Thyroid gland (tissue), 4 donors: ENCODE measurements around the gene ELAPOR1. TPM values are rescaled to one million over a fixed set of nuclear protein-coding genes. Genes with fewer than 3 reads are reported as not detected.

ENCODE experiments used
- DNase-seq, 2 donors: peaks; one replicate each; pipeline ENCODE4 v3.0.0-alpha.2; 2019
- H3K27ac ChIP-seq, 3 donors: fragments of 200-600 bp; sonication (generic); 1 replicate in 2 of 3; 2 replicates in 1 of 3; pipeline ENCODE4 v1.5.1; 2016 to 2019; ENCODE audit warnings: mild to moderate bottlenecking in 1 of 3, moderate library complexity in 1 of 3
- H3K27me3 ChIP-seq: fragments of 200-600 bp; sonication (generic); one replicate; pipeline ENCODE4 v1.5.1; 2019
- H3K36me3 ChIP-seq, 2 donors: fragments of 200-600 bp; sonication (generic); one replicate each; pipeline ENCODE4 v1.5.1; 2016 to 2019
- H3K4me1 ChIP-seq, 2 donors: fragments of 200-600 bp; sonication (generic); one replicate each; pipeline ENCODE4 v1.5.1; 2017 to 2019
- H3K4me3 ChIP-seq, 3 donors: fragments of 200-600 bp; sonication (generic); replicated peaks in 1 of 3; 1 replicate in 2 of 3; 2 replicates in 1 of 3; pipeline ENCODE4 v1.5.1; 2016; ENCODE audit warnings: mild to moderate bottlenecking in 1 of 3
- H3K9me3 ChIP-seq: fragments of 200-600 bp; sonication (generic); one replicate; pipeline ENCODE4 v1.5.1; 2017
- CTCF ChIP-seq, 6 experiments: fragments of 200-600 bp in 3 of 6; fragments of 450-650 bp in 3 of 6; sonication (generic) in 3 of 6; IDR thresholded peaks; one replicate each; pipeline ENCODE4 v1.5.1; 2016 to 2019; ENCODE audit warnings: antibody characterized with exemption in 6 of 6, mild to moderate bottlenecking in 2 of 6, inconsistent platforms in 1 of 6, moderate library complexity in 1 of 6
- POLR2A ChIP-seq, 2 donors: fragments of 450-650 bp; IDR thresholded peaks; one replicate each; pipeline ENCODE4 v1.6.1; 2017; ENCODE audit warnings: antibody characterized with exemption in 2 of 2, mild to moderate bottlenecking in 2 of 2, moderate library complexity in 1 of 2
- WGBS, 2 donors: methylation state at CpG; one replicate each; pipeline ENCODE4 v1.1.5; 2017; 5-methylcytosine and 5-hydroxymethylcytosine counted together
- intact Hi-C: fragments of 100-400 bp; cut with DNase I; formaldehyde crosslinking; loops from one replicate; pipeline ENCODE4 v1.15.1; 2023
- total RNA-seq, 4 donors: library from RNA; depleted of rRNA; stranded (reverse); fragments of >200 nt; gene quantifications; one replicate each; pipeline ENCODE4 v1.2.3, GENCODE V29; 2016

ELAPOR1 gene
- total RNA-seq, 4 donors from 2014 or later, result 4.7 to 24.0 (median 12.3) TPM

- peak; percentile 93 to 95 for DNase-seq
- intact Hi-C loops, result loop anchor here (10.0 kb wide), 1 partner anchor 559 kb away; no protein-coding TSS in a partner anchor
- peaks cover 9 to 11% of the 10 kb centered on the region in 2 donors for H3K4me1 ChIP-seq
- TF ChIP-seq POLR2A (IDR thresholded peaks at IDR 0.05) (peak in 1 of 2 donors; percentile 94), CTCF (IDR thresholded peaks at IDR 0.05) (peak in 4 of 6 experiments; percentile 13 to 55 (median 46))
- no peaks in the 10 kb centered on the region for H3K9me3 ChIP-seq
- peak within 1 kb of the TSS; percentile 81 to 95 (median 92) for H3K27ac ChIP-seq
- no peaks in the 10 kb centered on the region for H3K27me3 ChIP-seq
- WGBS, 2 donors, result 5 to 6% methylated on average over 37 to 39 of the region's 39 CpGs
- peak within 1 kb of the TSS; percentile 24 to 68 (median 68) for H3K4me3 ChIP-seq
- no peaks in the 10 kb centered on the region for H3K36me3 ChIP-seq
These were observed 38.1 kb upstream of the ELAPOR1 start, which contains the start of gene TAF13 for GRCh38 chr1:109075531-109076490. TAF13 (minus strand) TSS chr1:109076003; CDS start chr1:109075947, 56 bp downstream.

GRCh38 chr1:109078317-109078716, 35.6 kb upstream of the ELAPOR1 start:
- H3K27ac ChIP-seq, result no peak overlapping the region
- TF ChIP-seq POLR2A (IDR thresholded peaks at IDR 0.05), result no peak
- no peak for TF ChIP-seq CTCF (IDR thresholded peaks at IDR 0.05)
- peaks cover 9 to 11% of the 10 kb centered on the region in 2 donors for H3K4me1 ChIP-seq
- H3K27me3 ChIP-seq, result no peaks in the 10 kb centered on the region
- intact Hi-C loops, result loop anchor here (10.0 kb wide), 1 partner anchor 556 kb away; no protein-coding TSS in a partner anchor
- H3K4me3 ChIP-seq, result no peak overlapping the region
- 77 to 86% methylated on average over 1 of the region's 1 CpG for WGBS, 2 donors
- no peak for DNase-seq
- no peaks in the 10 kb centered on the region for H3K9me3 ChIP-seq
- no peaks in the 10 kb centered on the region for H3K36me3 ChIP-seq

GRCh38 chr1:109079240-109079622, 34.7 kb upstream of the ELAPOR1 start:
- intact Hi-C loops, result loop anchor here (10.0 kb wide), 1 partner anchor 556 kb away; no protein-coding TSS in a partner anchor
- Histone ChIP-seq H3K4me1 (peaks cover 9 to 11% of the 10 kb centered on the region in 2 donors), H3K36me3 (no peaks in the 10 kb centered on the region), H3K27me3 (no peaks in the 10 kb centered on the region), H3K9me3 (no peaks in the 10 kb centered on the region), H3K27ac (peak overlapping the region in 1 of 3 donors; percentile 45), H3K4me3 (no peak overlapping the region)
- TF ChIP-seq CTCF (IDR thresholded peaks at IDR 0.05), result no peak
- no peak for TF ChIP-seq POLR2A (IDR thresholded peaks at IDR 0.05)
- DNase-seq, result no peak
- 97 to 99% methylated on average over 2 of the region's 2 CpGs for WGBS, 2 donors

- 77 to 88% methylated on average over 5 of the region's 5 CpGs for WGBS, 2 donors
- TF ChIP-seq POLR2A (IDR thresholded peaks at IDR 0.05) (no peak), CTCF (IDR thresholded peaks at IDR 0.05) (no peak)
- DNase-seq, result no peak
- no peaks in the 10 kb centered on the region for H3K27me3 ChIP-seq
- intact Hi-C loops, result no loop called here
- H3K4me1 ChIP-seq, result no peaks in the 10 kb centered on the region
- H3K36me3 ChIP-seq, result no peaks in the 10 kb centered on the region
- peak overlapping the region; percentile 9 to 45 (median 42) for H3K27ac ChIP-seq
- H3K4me3 ChIP-seq, result no peak overlapping the region
- no peaks in the 10 kb centered on the region for H3K9me3 ChIP-seq
These were observed 33.4 kb upstream of the ELAPOR1 start for GRCh38 chr1:109080441-109081082.
